ENCODE results near the gene ATXN7L1. TPM values are rescaled to one million over a fixed set of nuclear protein-coding genes. Genes with fewer than 3 reads are reported as not detected.
A peak's percentile ranks its signal among the peaks of the same experiment; 100 is the strongest.
"Not testable (repeated sequence)": the region's sequence is repeated elsewhere in the genome, so short reads cannot be mapped to it uniquely, and the experiment has no call there.

ATXN7L1 gene
- total RNA-seq, 1 donor from 2014 or later = 3.5 TPM

- not testable (repeated sequence) for DNase-seq (ENCODE audit: low read depth in 2 of 2)
Measured at GRCh38 chr7:105710720-105711119, 165.7 kb downstream of the ATXN7L1 start.

GRCh38 chr7:105708763-105709080 lies 167.7 kb downstream of the ATXN7L1 start:
- no peak for DNase-seq (ENCODE audit: low read depth in 2 of 2)

GRCh38 chr7:105707967-105708762 lies 168.2 kb downstream of the ATXN7L1 start:
- DNase-seq (ENCODE audit: low read depth in 2 of 2) = peak in 1 of 2 donors; percentile 14

GRCh38 chr7:105707381-105707780 lies 169.0 kb downstream of the ATXN7L1 start:
- no peak for DNase-seq (ENCODE audit: low read depth in 2 of 2)

- DNase-seq (ENCODE audit: low read depth in 2 of 2) = no peak
Measured at GRCh38 chr7:105705427-105705826, 171.0 kb downstream of the ATXN7L1 start.

- DNase-seq (ENCODE audit: low read depth in 2 of 2) = no peak
Measured at GRCh38 chr7:105703207-105703930, 173.0 kb downstream of the ATXN7L1 start.

- DNase-seq (ENCODE audit: low read depth in 2 of 2) = no peak
Measured at GRCh38 chr7:105699568-105700236, 176.7 kb downstream of the ATXN7L1 start.

- DNase-seq (ENCODE audit: low read depth in 2 of 2) = no peak
Measured at GRCh38 chr7:105698531-105698930, 177.9 kb downstream of the ATXN7L1 start.

- no peak for DNase-seq (ENCODE audit: low read depth in 2 of 2)
Measured at GRCh38 chr7:105697753-105698152, 178.6 kb downstream of the ATXN7L1 start.

- DNase-seq (ENCODE audit: low read depth in 2 of 2) = not testable (repeated sequence)
Measured at GRCh38 chr7:105697169-105697568, 179.2 kb downstream of the ATXN7L1 start.

GRCh38 chr7:105693576-105693975 lies 182.8 kb downstream of the ATXN7L1 start:
- no peak for DNase-seq (ENCODE audit: low read depth in 2 of 2)

GRCh38 chr7:105691680-105692564 lies 184.5 kb downstream of the ATXN7L1 start:
- DNase-seq (ENCODE audit: low read depth in 2 of 2) = peak; percentile 90 to 97

GRCh38 chr7:105691082-105691679 lies 185.2 kb downstream of the ATXN7L1 start:
- peak in 1 of 2 donors; percentile 85 for DNase-seq (ENCODE audit: low read depth in 2 of 2)

GRCh38 chr7:105690325-105690945 lies 186.0 kb downstream of the ATXN7L1 start:
- no peak for DNase-seq (ENCODE audit: low read depth in 2 of 2)

GRCh38 chr7:105689067-105689819 lies 187.2 kb downstream of the ATXN7L1 start:
- DNase-seq (ENCODE audit: low read depth in 2 of 2) = no peak

- no peak for DNase-seq (ENCODE audit: low read depth in 2 of 2)
Measured at GRCh38 chr7:105688617-105689016, 187.8 kb downstream of the ATXN7L1 start.

GRCh38 chr7:105685161-105685560 lies 191.2 kb downstream of the ATXN7L1 start:
- no peak for DNase-seq (ENCODE audit: low read depth in 2 of 2)

- DNase-seq (ENCODE audit: low read depth in 2 of 2) = no peak
Measured at GRCh38 chr7:105682341-105683060, 193.9 kb downstream of the ATXN7L1 start.

Measured in dermis microvascular lymphatic vessel endothelial cell (primary cell).